Suprapubic skin (tissue), 4 donors: ENCODE data around the gene ZFHX3.

Source experiments
- CTCF ChIP-seq, 2 donors: fragments of 200-600 bp in 1 of 2; fragments of 450-650 bp in 1 of 2; sonication (generic) in 1 of 2; IDR thresholded peaks; one replicate each; pipeline ENCODE4 v1.5.1; 2016 to 2019; ENCODE audit warnings: antibody characterized with exemption in 2 of 2, mild to moderate bottlenecking in 1 of 2, moderate library complexity in 1 of 2
- EP300 ChIP-seq: sonication (generic); formaldehyde crosslinking; IDR thresholded peaks from one replicate; pipeline ENCODE4 v1.6.1; 2017; ENCODE audit warnings: antibody characterized with exemption
- POLR2A ChIP-seq, 2 donors: fragments of 450-650 bp; IDR thresholded peaks; one replicate each; pipeline ENCODE4 v1.6.1; 2017; ENCODE audit warnings: antibody characterized with exemption in 2 of 2, mild to moderate bottlenecking in 2 of 2, moderate library complexity in 2 of 2
- POLR2AphosphoS5 ChIP-seq, 3 donors: sonication (generic); formaldehyde crosslinking; IDR thresholded peaks; one replicate each; pipeline ENCODE4 v1.6.1; 2017; ENCODE audit warnings: antibody characterized with exemption in 3 of 3

- TF ChIP-seq POLR2AphosphoS5 (IDR thresholded peaks at IDR 0.05), result no peak
- TF ChIP-seq CTCF (IDR thresholded peaks at IDR 0.05), result no peak
- no peak for TF ChIP-seq POLR2A (IDR thresholded peaks at IDR 0.05)
- TF ChIP-seq EP300, result no peak
Observed at GRCh38 chr16:73068541-73069401, 20.8 kb upstream of the ZFHX3 start.
